HEK293T (cell line): ENCODE results near the gene HTT-AS.

Source experiments
- BHLHE40 ChIP-seq: fragments of 450-650 bp; IDR thresholded peaks from 2 replicates; pipeline ENCODE4 v1.6.1; 2016; ENCODE audit warnings: mild to moderate bottlenecking, moderate library complexity, borderline replicate concordance
- NFRKB ChIP-seq: fragments of 450-650 bp; IDR thresholded peaks from 2 replicates; pipeline ENCODE4 v1.6.1; 2016; ENCODE audit warnings: mild to moderate bottlenecking, moderate library complexity
- TARDBP ChIP-seq: fragments of 450-650 bp; IDR thresholded peaks from 2 replicates; pipeline ENCODE4 v1.6.1; 2016

DNA sequence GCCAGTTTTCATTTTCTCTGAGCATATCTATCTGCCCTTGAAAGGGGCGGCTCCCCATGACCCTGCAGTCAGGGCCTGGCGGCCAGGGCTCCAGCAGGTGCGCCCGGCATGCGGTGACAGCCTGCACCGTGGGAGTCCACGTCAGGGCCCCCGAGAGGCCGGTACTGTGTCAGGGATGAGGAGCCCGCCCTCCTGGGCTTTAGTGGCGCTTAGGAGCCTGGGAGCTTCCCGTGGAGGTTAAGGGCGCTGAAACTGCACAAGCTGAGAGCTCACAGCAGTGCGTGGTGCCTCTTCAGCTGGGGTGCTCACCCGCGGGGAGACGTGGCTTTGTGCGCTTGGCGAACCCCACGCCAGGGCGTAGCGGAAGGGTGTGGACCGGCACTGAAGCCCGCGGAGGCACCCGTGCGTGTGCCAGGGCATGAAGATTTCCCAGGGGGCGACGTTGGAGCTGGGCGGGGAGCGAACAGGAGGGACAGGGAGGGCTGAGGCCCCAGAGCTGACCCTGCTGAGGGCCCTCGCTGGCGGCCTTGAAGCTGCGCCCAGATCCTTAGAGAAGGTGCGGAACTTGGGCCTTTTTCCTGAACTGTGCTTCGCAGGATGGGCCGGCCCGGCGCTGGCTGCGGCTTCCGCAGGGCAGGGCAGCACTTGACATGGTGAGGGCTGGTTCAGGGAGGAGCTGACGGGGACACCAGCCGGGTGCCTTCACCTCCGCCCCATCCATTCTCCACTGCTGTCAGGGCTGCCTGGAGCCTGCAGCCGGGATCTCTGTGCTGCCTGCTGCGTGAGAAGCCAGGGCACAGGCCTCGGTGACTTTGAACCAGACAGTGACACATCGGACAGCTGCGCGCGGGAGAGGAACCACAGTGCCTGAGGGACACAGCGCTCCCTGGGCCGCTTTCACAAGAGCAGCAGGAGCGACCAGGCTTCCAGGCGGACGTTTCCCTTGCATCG is 32.9 kb downstream of the HTT-AS start:
- TF ChIP-seq TARDBP (no peak), BHLHE40 (no peak), NFRKB (no peak)
